Transverse colon (tissue), 4 donors: Measurements from ENCODE around the gene HBG1.

ENCODE experiments used
- CTCF ChIP-seq, 5 experiments: fragments of 200-600 bp in 3 of 5; fragments of 450-650 bp in 2 of 5; sonication (generic) in 3 of 5; IDR thresholded peaks; 1 replicate in 2 of 5; 2 replicates in 3 of 5; pipeline ENCODE4 v1.5.1; 2016 to 2017; ENCODE audit warnings: antibody characterized with exemption in 5 of 5, inconsistent platforms in 3 of 5, mild to moderate bottlenecking in 2 of 5, moderate library complexity in 1 of 5
- POLR2A ChIP-seq: fragments of 450-650 bp; IDR thresholded peaks from one replicate; pipeline ENCODE4 v1.6.1; 2016; ENCODE audit warnings: antibody characterized with exemption, mild to moderate bottlenecking, moderate library complexity
- POLR2AphosphoS5 ChIP-seq, 3 donors: sonication (generic); formaldehyde crosslinking; IDR thresholded peaks; one replicate each; pipeline ENCODE4 v1.6.1; 2016; ENCODE audit warnings: antibody characterized with exemption in 3 of 3

DNA sequence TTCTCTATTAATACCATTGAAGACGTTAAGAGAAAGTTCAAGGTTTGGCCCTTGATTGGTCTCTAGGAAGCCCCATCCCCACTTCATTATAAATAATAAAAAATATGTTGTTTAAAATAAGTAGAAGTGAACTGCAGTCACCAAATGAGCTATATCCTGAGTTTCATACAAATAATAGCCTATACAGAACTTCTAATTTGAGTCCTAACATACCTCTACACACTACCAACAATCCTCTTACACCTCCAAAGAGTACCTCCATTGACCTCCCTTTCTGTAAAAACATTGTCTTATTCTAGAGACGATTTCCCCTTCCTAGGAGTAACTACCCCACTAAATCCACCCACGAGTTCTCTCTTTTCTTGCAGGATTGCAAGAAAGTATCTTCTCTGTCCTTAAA lies 8.2 kb downstream of the HBG1 start:
- TF ChIP-seq POLR2AphosphoS5 (IDR thresholded peaks at IDR 0.05) (no peak), POLR2A (no peak), CTCF (IDR thresholded peaks at IDR 0.05) (no peak)
